ENCODE data around the gene SMIM35.

DNA sequence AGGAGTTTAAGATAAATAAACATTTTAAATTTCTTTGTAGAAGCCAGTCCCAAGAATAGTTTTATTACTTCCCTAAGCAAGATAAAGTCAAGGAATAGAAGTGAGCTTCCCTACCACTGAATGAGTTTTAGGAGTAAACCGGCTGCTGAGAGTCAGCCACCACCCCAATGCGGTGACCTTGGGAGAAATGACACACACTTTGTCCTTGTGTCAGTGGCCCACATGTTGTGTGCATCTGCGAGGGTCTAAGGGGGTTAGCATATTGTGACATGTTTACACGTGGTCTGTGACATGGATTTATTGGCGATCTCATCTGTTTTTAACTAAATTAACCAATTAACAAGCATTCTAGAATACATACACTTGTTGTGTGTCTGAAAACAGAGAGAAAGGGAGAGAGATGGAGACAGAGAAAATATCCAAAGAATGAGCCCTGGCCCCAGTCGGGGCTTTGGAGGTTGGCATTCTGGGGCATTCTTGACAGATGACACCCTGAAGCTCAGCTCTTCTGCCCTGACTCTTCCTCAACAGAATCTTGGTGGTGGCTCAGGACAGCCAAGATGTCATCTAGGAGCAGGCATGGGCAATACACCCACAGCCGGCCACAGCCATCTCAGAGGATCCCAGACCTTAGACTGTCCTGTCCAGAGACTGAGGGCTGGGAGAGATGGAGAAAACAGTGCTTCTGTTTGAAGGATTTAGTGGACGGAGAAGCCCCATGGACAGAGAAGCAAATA lies 39.6 kb downstream of the SMIM35 start:
- TF ChIP-seq POLR2A (IDR thresholded peaks at IDR 0.05) (no peak), CTCF (IDR thresholded peaks at IDR 0.05) (no peak)

All from upper lobe of left lung (tissue), 4 donors.